Measurements from ENCODE around the gene OTX1.

GRCh38 chr2:63081404-63081803 lies 30.8 kb downstream of the OTX1 start:
- TF ChIP-seq, protein P1, sequence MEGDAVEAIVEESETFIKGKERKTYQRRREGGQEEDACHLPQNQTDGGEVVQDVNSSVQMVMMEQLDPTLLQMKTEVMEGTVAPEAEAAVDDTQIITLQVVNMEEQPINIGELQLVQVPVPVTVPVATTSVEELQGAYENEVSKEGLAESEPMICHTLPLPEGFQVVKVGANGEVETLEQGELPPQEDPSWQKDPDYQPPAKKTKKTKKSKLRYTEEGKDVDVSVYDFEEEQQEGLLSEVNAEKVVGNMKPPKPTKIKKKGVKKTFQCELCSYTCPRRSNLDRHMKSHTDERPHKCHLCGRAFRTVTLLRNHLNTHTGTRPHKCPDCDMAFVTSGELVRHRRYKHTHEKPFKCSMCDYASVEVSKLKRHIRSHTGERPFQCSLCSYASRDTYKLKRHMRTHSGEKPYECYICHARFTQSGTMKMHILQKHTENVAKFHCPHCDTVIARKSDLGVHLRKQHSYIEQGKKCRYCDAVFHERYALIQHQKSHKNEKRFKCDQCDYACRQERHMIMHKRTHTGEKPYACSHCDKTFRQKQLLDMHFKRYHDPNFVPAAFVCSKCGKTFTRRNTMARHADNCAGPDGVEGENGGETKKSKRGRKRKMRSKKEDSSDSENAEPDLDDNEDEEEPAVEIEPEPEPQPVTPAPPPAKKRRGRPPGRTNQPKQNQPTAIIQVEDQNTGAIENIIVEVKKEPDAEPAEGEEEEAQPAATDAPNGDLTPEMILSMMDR (IDR thresholded peaks at IDR 0.05) = no peak
- no peak for TF ChIP-seq POLR2A (IDR thresholded peaks at IDR 0.05)
